SIG-M5 treated with dmso at 0.1 percent for 504 hours (cell line): ENCODE data around the gene CX3CL1.
"Not testable (repeated sequence)": the region's sequence is repeated elsewhere in the genome, so short reads cannot be mapped to it uniquely, and the experiment has no call there.

Experiments used
- DNase-seq: peaks from one replicate; lab custom pipeline; 2025; ENCODE audit not compliant: unreplicated experiment; lab: John Stamatoyannopoulos, UW

CX3CL1 gene

DNA sequence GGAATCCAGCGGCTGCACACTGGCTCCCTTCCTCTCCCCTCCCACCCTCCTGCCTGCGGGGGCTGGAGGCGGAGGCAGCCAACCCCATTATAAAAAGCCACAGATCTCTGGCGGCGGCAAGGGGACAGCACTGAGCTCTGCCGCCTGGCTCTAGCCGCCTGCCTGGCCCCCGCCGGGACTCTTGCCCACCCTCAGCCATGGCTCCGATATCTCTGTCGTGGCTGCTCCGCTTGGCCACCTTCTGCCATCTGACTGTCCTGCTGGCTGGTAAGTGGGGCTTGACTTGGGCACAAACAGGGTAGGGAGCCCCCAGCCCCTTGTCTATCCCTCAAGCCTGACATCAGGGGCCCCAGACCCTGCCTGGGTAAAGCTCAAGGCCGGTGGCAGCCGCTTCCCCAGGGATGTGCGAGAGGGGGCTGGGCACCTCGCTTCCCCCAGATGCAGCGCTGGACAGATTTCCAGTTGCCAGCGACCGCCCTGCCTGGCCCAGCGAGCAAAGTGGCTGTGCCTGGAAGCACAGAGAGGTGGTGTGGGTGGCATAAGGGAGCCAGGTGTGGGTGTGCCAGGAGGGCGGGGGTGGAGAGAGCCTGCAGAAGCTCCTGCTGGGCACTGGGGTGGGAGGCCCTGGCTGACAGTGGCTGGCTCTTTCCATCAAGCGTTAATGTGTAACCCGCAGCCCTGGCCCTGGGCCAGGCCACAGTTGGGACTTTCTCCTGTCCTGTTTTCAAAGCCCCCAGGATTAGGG lies at the start of gene CX3CL1:
CX3CL1 (plus strand) TSS at position 119 of the 745 bp plus-strand sequence; CDS start at position 198, 79 bp downstream.
- DNase-seq = no peak

DNA sequence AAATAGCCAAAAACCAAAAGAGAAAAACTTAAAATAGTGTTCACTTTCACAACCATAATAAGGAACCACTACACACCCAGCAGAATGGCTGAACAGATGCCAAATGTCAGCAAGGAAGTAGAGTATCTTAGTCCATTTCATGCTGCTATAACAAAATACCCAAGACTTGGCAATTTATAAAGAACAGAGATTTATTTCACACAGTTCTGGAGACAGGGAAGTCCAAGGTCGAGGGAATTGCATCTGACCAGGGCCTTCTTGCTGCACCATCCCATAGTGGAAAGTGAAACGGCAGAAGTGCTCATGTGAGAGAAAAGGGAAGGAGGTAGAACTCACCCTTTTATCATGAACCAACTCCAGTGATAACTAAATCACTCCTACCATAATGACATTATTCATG lies 47.5 kb upstream of the CX3CL1 start:
- DNase-seq = no peak

DNA sequence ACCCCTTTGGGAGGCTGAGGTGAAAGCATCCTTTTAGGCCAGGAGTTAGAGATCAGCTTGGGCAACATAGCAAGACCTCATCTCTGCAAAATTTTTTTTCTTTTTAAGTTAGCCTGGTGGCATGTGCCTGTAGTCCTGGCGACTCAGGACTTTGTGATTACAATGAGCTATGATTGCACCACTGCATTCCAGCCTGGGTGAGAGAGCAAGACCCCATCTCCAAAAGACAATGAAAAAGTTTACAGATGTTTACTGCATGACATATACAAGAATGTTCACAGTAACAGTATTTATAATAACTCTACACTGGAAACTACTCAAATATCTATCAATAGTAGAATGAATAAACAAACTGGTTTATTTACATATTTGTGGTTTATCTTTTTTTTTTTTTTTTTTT lies 46.8 kb upstream of the CX3CL1 start:
- no peak for DNase-seq

DNA sequence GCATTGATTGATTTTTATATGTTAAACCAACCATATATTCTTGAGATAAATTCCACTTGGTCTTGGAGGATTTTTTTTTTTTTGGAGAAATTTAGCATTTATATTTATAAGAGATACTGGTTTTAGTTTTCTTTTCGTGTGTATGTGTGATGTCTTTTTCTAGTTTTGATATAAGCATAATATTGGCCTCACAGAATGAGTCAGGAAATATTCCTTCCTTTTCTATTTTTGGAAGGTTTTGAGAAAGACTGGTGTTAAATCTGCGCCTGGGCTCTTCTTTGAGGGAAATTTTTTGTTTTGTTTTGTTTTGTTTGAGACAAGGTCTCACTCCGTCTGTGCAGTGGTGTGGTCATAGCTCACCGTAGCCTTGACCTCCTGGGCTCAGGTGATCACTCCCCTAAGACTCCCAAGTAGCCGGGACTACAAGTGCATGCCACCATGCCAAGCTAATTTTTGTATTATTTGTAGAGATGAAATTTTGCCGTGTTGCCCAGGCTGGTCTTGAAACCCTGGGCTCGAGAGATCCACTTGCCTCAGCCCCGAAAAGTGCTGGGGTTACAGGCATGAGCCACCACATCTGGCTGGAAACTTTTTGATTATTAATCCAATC lies 42.5 kb upstream of the CX3CL1 start:
- no peak for DNase-seq

DNA sequence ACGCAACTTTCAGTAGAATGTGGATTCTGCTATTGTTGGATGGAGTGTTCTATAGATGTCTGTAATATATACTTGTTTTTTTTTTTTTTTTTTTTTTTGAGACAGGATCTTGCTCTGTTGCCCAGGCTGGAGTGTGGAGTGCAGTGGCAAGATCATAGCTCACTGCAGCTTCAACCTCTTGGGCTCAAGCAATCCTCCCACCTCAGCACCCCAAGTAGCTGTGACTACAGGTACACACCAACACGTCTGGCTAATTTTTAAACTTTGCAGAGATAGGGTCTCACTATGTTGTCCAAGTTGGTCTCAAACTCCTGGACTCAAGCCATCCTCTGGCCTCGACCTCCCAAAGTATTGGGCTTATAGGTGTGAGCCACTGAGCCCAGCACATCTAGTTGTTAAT lies 40.9 kb upstream of the CX3CL1 start:
- DNase-seq = no peak

DNA sequence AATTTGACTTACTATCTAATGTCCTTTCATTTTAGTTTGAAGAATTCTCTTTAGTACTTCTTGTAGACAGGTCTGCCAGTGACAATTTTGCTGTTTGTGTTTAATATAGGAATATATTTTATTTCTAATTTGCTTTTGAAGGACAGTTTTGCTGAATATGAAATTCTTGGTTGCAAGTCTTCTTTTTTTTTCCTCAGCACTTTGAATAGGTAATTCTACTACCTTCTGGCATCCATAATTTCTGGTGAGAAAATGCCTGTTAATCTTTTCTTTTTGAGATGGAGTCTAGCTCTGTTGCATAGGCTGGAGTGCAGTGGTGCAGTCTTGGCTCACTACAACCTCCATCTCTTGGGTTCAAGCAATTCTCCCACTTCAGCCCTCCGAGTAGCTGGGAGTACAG lies 38.9 kb upstream of the CX3CL1 start:
- DNase-seq = no peak

DNA sequence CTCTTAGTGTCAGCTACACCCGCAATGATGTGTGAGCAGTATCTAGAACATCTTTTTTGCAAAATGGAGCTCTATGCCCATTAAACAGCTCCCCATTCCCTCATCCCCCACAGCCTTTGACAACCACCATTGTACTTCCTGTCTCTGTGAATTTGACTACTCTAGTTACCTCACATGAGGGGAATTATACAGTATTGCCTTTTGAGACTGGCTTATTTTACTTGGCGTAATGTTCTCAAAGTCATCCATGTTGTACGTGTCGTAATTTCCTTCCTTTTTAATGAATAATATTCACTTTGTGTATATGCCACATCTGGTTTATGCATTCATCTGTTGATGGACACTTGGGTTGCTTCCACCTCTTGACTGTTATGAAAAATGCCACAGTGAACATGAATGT lies 36.9 kb upstream of the CX3CL1 start:
- no peak for DNase-seq

DNA sequence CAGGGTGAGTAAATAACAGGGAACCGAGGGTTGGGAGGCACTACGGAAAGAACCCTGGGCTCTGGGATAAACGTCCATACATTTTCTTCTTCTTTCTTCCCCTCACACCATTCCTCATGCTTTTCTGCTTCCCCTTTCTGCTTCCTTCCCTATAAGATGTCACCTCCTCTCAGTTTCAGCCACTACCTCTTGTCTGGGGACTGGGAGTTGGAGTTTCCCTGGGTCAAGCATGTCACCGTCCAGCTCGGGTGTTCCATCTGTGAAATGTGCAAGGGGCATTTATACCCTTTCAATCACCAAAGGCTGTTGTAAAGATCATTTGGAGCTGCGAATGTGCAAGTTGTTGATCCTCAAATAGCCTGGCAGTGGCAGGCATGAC lies 31.2 kb upstream of the CX3CL1 start:
- no peak for DNase-seq

DNA sequence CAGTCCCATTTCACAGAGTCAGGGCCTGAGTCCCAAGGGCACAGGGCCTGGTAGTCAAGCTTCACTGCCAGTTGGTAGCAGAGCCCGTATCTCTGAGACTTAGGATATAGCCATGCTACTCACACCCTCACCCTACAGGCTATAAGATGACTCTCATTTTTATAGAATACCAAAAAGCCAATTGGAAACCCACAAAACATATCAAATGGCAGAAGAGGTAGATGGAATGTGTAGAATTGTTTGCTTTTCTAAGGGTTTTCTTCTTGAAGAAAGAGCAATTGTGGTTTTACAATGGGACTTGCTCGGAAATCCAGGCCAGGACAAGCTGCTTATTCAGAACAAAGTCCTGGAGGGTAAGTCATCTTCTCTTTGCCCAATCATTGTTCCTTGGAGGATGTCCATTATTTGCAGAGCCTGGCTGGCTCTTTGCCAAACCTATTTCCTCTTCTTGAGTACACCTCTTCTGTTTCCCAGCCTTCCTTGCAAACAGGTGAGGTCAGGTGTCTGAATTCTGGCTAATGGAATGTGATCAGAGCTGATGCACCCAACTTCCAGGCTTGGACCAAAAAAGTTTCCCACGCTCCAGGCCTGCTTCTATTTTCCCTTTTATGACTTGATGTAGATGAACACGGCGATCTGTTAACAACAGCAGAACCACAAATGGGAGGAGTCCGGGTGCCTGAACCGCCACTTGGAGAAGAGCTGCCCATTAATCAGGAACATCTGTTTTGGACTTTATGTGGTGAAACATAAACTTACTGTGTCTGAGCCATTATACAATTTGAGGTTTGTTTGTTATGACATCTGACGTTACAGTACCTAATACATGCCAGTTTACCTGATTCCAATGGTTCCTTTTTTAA lies 30.6 kb upstream of the CX3CL1 start:
- DNase-seq = peak; percentile 21

DNA sequence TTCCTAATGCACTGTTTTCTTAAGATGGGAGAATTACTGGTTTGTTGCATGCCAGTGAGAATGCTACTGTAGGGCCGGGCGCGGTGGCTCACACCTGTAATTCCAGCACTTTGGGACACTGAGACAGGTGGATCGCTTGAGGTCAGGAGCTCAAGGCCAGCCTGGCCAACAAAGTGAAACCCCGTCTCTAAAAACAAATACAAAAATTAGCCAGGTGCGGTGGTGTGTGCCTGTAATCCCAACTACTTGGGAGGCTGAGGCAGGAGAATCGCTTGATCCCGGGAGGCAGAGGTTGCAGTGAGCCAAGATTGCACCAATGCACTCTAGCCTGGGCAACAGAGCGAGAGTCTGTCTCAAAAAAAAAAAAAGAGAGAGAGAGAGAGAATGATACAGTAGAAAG lies 29.7 kb upstream of the CX3CL1 start:
- DNase-seq = not testable (repeated sequence)

DNA sequence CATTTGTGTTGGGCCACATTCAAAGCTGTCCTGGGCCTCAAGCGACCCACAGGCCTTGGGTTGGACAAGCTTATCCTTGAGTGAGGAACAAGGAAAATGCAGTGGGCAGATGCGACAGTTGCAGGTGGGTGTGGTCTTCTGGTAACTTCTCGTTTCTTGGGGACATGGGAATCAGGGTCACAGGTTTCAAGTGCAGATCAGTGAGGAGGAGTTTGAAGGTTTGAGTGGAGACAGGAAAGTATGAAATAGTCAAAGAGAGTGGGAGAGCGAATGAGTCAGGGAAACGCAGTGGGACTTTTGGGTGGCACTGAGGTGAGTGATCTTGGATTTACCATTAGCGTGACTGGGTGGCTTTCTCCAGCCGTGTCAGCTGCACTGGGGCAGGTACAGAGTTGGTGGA lies 29.1 kb upstream of the CX3CL1 start:
- DNase-seq = no peak

DNA sequence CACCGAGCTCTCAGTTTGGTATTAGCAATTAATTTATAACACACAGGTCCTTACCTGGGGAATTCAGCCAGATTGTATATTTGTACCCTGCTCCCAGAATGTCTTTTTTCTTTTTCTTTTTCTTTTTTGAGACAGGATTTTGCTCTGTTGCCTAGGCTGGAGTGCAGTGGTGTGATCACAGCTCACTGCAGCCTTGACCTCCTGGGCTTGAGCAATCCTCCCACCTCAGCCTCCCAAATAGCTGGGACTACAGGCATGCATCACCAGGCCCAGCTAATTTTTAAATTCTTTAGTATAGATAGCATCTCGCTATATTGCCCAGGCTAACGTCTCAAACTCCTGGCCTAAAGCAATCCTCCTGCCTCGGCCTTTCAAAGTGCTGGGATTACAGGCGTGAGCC lies 28.2 kb upstream of the CX3CL1 start:
- DNase-seq = not testable (repeated sequence)

DNA sequence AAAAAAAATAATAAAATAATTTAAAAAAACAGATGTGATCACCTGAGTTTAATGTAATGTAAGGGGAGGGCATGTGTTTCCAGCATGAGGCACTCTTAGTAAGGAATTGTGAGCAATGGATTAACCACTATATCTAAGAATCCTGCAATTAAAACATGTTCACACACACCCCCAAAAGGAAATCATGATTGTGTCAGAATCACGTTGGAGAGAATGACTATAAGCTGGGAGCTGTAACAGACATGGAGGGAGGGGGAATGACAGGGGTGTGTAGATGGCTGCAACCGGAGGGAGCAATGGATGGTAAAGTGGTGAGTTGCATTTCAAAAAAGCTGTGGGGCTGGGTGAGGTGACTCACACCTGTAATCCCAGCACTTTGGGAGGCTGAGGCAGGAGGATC lies 27.3 kb upstream of the CX3CL1 start:
- no peak for DNase-seq

DNA sequence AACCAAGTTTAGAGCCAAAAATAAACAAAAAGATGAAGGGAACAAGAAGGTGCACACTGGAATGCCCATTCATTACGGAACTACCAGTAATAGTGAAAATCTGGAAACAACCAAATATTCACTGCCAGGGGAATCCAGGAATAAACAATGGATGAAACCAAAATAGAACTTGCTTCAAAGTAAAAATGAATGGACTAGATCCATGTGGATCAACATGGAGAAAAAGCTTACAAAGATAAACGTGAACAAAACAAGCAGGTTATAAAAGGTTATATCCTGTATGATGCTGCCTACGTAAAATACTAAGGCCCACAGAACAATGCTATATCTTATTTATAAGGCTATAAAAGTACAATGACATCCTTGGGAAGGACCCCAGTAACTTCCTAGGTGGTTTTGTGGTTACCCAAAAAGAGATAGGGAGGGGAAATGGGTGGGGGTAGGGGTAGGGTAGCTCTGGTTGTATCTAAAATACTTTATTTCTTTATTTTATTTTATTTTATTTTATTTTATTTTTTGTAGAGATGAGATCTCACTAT lies 26.6 kb upstream of the CX3CL1 start:
- no peak for DNase-seq

DNA sequence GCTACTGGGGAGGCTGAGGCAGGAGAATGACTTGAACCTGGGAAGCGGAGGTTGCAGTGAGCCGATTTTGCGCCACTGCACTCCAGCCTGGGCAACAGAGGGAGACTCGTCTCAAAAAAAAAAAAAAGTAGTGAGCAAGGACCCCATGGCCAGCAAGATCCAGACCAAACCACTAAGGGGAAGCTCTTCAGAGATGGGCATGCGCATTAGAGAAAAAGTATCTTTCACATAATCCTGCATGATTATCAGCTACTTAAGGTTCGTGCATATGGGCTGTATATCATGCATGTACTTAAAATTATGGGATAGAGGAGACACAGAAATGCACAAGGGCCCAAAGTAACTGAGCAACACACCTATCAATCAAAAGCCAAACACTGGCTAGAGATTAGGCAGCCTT lies 24.4 kb upstream of the CX3CL1 start:
- no peak for DNase-seq

DNA sequence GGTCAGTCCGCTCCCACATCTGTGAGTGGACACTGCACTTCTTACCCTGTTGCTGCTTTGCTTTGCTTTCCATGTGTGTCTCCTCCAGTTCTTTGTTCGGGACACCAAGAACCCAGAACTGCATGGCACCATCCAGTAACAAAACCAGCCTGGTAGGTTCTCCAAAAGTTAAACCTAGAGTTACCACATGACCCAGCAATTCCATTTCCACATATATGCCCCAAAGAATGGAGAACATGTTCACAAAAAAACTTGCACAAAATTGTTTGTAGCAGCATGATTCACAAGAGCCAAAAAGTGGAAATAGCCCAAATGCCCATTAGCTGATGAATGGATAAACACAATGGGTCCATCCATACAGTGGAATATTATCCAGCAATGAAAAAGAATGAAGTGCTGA lies 24.0 kb upstream of the CX3CL1 start:
- no peak for DNase-seq

DNA sequence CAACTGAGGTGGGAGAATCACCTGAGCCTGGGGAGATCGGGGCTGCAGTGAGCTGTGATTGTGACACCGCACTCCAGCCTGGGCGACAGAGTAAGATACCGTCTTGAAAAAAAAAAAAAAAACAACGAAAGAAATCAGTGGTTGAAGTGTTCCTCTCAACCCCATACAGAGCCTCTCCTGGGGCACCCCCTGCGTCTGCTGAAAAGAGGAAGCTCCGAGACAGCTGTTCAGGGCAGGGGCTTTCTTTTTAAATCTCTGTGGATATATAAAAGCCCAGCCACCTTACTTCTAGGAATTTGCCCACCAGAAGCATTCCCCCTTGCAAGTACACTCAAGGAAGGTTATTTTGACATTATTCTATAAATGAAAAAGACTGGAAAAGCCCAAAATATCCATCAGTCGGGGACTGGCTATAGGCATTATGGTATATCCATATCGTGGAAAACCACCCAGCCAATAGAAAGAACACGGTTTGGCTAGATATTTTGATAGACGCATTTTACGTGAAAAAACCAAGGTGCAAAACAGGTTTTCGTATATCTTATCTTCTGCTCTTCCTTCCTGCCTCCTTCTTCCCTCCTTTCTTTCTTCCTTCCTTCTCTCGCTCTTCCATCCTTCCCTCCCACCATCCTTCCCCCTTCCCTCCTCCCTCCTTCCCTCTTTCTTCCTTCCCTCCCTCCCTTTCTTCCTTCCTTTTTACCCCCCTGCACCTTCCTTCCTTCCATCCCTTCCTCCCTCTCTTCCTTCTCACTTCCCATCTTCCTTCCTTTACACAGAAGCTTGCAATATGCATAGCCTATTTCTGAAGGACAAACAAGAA lies 22.9 kb upstream of the CX3CL1 start:
- peak; percentile 31 for DNase-seq

DNA sequence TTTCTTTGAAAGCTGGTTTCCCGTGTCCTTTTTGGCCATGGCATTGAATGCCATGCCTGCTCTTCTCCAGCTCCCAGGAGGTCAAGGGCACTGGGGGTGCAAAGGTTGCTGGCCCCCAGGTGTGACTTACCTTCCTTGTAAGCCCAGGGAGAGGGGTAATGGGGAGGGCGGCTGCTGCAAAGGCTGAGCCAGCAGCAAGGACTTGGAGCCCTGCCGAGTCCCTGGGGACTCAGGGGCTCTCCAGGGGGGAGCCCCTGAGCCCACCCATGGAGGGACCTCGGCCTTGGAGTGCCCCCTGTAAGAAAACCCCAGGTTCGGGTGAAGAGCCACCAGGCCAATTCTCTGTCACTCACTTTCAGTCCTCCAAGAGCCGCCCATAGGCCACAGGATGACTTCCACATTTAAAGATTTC lies 19.6 kb upstream of the CX3CL1 start:
- DNase-seq = no peak

DNA sequence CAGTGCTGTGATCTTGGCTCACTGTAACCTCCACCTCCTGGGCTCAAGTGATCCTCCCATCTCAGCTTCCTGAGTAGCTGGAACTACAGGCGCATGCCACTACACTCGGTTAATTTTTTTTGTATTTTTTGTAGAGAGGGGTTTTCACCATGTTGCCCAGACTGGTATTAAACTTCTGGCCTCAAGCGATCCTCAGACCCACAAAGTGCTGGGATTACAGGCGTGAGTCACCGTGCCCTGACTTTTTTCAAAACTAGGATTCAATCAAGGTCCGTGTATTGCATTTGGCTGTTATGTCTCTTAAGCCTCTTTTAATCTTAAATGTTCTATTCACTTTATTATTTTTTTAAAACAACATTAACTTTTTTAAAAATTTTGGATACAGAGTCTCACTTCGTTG lies 18.0 kb upstream of the CX3CL1 start:
- DNase-seq = no peak

DNA sequence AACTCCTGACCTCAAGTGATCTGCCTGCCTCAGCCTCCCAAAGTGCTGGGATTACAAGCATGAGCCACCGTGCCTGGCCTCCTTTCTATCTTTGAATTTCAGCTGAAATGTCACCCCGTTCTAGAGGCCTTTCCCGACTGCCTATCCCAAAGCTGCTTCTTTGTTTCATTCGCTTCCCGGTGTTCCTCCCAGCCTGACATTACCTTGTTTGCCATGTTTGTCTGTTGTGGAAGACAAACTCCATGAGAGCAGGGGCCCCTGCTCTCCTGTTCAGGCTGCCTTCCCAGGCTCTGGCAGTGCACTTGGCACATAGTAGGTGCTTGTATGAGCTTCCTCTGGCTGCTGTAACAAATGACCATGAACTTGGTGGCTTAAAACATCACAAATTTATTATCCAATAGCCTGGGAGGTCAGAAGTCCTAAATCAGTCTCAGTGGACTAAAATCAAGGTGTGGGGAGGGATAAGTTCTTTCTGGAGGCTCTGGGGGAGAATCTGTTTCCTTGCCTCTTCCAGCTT lies 16.3 kb upstream of the CX3CL1 start:
- no peak for DNase-seq

DNA sequence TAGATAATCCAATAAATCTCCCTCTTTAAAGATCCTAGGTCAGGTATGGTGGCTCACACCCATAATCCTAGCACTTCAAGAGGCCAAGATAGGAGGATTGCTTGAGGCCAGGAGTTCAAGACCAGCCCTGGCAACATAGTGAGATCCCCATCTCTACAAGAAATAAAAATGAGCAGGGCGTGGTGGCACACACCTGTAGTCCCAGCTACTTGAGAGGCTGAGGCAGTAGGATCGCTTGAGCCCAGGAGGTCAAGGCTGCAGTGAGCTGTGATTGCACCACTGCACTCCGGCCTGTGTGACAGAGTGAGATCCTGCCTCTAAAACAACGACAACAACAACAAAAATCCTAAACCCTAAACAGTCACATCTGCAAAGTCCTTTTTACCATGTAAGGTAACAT lies 15.7 kb upstream of the CX3CL1 start:
- DNase-seq = no peak
